Suppressor macrophage treated with lipopolysaccharide for 1 hour (primary cell): ENCODE results near the gene PPP6R2.
A peak's percentile ranks its signal among the peaks of the same experiment; 100 is the strongest.
"Not testable (repeated sequence)": the region's sequence is repeated elsewhere in the genome, so short reads cannot be mapped to it uniquely, and the experiment has no call there.

Experiments used
- DNase-seq, 3 donors: peaks; one replicate each; pipeline ENCODE4 v3.0.0-alpha.2; 2020 to 2022

Gene PPP6R2

GRCh38 chr22:50401907-50402306 lies 58.8 kb downstream of the PPP6R2 start:
- peak in 2 of 3 donors; percentile 26 to 32 for DNase-seq

- DNase-seq: peak; percentile 64 to 81 (median 66)
Observed at GRCh38 chr22:50403701-50404101, 60.6 kb downstream of the PPP6R2 start.

DNA sequence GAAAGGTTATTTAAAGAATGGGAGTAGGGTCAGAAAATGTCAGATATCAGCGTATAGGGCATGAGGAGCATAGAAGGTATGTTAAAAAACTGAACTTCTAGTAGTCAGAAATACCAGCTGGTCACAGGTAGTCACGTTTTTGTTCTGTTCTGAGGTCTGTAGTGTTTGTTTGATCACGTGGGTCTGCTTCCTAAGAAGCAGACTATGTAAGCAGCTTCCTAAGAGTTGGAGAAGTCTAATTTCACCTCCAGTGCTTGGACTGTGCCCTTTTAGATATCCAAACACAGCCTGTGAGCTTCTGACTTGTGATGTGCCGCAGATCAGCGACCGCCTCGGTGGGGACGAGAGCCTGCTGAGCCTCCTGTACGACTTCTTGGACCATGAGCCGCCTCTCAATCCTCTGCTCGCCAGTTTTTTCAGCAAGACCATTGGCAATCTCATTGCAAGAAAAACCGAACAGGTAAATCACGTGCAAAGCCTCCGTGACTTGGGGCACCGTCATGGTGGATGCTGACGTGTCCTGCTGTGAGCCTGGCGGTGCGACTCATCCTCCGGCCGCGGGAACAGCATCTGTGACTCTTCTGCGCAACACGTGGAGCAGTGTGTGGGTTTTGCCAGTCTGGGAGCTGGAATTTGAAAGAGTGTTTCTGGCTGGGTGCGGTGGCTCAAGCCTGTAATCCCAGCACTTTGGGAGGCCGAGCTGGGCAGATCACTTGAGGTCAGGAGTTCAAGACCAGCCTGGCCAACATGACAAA lies 63.5 kb downstream of the PPP6R2 start:
- no peak for DNase-seq

DNA sequence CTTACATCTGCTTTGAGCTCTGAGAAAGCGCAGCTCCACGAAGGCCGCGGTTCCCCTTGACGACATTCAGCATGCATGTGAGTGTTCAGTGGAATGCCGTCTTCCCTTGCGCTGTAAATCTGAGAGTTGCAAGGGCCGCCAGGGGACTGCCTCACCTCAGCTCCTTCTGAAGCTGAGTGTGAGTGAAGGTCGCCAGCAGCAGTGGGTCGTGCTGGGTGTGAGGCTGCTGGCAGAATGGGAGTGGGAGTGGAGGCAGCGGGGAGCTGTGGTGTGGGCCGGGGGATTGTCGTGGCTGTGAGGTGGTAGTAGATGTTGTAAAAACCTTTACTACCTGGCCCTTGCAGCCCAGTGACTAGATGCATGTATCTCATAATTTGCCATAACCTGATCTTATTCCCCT lies 65.2 kb downstream of the PPP6R2 start:
- DNase-seq: no peak

- DNase-seq: not testable (repeated sequence)
Observed at GRCh38 chr22:50408954-50409353, 65.8 kb downstream of the PPP6R2 start.

DNA sequence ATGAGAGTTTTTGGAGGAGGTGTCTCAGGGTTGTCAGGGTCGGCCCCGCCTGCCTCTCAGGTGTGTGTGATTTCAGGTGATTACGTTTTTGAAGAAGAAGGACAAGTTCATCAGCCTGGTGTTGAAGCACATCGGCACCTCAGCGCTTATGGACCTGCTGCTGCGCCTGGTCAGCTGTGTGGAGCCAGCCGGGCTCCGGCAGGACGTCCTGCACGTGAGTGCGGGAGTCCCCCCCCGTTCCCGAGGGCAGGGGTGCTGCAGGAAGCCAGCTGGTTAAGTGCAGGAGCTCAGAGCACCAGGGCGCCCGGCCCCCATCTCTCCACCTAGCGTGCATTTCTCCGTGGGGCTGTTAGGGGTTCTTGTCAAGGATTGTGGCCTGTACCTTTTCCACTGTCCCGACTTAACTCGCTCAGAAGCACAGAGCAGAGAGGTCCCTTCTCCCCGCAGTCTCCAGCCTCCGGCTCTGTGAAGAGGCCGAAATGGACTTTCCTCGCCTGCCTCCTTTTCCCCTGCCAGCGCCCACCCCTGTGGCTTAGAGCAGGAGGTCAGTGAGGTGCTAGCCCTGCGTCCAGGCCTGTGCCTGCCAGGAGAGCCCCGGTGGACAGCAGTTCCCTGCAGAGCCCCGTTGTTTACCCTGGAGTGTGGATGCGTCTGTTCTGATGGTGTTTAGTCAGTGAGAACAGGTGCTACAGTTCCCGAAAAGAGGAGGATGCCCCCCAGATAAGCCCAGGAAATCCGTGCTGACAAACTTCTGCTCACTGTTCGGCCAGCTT lies 71.5 kb downstream of the PPP6R2 start:
- no peak for DNase-seq

GRCh38 chr22:50415426-50415825 lies 72.3 kb downstream of the PPP6R2 start:
- no peak for DNase-seq

DNA sequence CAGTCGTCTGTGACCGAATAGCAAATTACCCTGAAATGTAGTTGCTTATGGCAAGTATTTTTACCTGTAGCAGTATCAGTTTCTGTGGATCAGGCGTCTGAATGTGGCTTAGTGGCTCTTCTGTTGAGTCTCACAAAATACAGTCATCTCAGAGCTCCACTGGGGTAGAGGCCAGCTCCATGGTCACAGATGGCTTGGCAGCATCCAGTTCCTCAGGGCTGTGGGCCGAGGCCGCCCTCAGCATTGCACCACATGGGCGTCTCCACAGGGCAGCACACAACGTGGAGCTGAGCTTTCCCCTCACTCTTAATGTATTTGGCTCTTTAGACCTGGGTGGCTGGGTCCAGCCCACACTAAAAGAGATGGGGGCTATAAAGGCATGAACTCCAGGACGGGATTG lies 73.9 kb downstream of the PPP6R2 start:
- no peak for DNase-seq

- DNase-seq: peak; percentile 42 to 70 (median 66)
Observed at GRCh38 chr22:50417411-50418210, 74.5 kb downstream of the PPP6R2 start.

- no peak for DNase-seq
Observed at GRCh38 chr22:50418624-50419023, 75.5 kb downstream of the PPP6R2 start.

GRCh38 chr22:50419116-50419515 lies 76.0 kb downstream of the PPP6R2 start:
- no peak for DNase-seq

DNA sequence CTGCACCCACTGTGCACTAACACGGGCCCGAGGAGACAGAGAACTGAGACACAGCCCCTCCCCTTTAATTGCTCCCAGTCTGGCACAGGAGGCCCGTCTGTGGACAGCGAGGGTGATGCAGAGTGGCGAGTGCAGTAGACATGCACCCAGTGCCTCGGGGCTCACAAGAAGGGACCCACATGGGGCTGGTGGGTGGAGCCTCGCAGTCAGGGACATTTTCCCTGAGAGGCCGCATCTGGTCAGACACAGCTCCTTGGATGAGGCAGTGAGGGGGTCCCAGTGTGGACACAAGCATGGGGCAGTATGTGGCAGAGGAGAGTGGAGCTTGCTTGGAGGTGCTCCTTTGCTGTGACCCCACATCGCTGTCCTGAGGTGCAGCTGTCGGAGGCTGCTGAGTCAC lies 76.9 kb downstream of the PPP6R2 start:
- DNase-seq: no peak

DNA sequence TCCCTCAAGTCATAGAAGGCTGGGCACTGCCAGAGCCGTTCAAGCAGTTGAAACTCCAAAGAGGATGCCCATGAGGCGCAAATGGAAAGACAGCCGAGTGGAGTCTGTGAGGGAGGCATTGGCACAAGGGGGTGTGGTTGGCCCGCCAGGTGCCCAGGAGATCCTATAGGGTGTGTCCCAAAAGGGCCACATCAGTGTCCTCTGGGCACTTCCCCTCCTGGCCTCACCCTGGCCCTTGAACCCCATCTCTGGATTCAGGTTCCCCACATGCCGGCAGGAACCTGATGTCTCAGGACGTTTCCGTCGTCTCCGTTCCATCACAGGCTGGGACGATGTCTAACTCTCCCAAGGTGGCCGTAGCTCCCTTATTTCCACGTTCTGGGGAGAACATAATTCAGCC lies 77.5 kb downstream of the PPP6R2 start:
- no peak for DNase-seq

GRCh38 chr22:50422046-50422445 lies 78.9 kb downstream of the PPP6R2 start:
- DNase-seq: no peak

DNA sequence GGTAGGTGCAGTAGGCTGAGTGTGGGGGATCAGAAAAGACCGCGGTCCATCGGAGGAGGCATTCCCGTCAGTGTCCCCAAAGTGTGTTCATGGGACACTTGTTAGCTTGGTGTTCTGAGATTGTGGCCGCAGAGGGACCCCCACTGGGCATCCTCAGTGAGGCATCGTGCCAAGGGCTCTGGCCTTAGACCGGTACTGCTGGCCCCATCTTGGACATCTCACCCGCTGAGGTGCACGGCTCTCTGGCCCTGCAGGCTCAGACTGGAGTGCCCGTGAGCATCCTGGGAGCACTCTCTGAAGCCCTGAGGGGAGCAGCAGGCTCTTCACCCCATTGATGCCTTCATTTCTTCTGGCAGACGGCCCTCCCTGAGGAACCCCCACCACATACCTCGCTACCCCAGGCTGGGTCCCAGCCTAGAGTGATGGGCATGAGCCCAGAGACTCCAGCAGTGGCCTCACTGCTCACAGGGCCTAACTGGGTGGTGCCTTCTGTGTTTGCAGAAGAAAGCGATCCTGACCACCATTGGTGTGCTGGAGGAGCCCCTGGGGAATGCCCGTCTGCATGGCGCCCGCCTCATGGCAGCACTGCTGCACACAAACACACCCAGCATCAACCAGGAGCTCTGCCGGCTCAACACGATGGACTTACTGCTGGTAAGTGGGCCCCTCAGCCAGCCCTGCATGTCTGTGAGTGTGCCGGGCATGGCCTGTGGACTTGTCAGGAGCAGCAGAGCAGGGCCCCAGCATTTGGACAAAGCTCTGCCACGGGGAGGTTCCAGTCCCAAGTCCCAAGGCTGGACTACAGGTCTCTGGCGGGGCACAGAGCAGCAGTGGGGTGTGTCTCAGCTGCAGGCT lies 80.1 kb downstream of the PPP6R2 start:
- no peak for DNase-seq

- DNase-seq: no peak
Observed at GRCh38 chr22:50423956-50424355, 80.8 kb downstream of the PPP6R2 start.

- DNase-seq: no peak
Observed at GRCh38 chr22:50425179-50425916, 82.2 kb downstream of the PPP6R2 start.

GRCh38 chr22:50432131-50432876 lies 89.2 kb downstream of the PPP6R2 start:
- no peak for DNase-seq

DNA sequence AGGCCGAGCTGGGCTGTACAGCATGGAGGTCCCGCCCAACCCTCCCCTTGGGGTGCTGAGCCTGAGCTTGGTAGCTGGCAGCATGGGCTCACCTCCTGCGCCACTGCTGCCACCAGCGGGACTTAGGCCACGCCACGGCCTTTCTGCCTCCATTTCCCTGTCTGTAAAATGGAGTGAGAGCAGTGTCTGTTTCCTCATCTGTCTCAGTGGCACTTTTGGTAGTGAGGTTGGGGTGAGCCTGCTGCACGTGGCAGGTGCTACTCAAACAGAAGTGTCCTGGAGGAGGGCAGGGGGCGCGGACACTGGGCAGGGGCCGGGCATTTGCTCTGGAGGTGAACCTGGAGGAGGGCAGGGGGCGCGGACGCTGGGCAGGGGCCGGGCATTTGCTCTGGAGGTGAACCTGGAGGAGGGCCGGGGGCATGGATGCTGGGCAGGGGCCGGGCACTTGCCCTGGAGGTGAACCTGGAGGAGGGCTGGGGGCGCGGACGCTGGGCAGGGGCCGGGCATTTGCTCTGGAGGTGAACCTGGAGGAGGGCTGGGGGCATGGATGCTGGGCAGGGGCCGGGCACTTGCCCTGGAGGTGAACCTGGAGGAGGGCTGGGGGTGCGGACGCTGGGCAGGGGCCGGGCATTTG lies 89.9 kb downstream of the PPP6R2 start:
- DNase-seq: not testable (repeated sequence)

DNA sequence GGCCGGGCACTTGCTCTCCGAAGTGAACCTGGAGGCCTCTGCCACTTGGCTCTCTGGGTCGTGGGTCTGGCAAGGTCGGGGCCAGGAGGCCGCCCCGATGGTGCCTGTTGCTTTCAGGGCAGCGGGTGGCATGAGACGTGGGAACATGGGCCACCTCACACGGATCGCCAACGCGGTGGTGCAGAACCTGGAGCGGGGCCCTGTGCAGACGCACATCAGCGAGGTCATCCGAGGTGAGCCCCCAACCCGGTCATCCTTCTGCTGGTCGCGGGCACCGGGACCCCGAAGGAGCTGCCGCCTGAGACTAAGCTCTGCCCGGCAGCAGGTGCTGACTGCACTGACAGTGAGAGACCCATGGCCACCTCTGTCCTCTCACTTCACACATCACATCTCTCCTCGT lies 91.7 kb downstream of the PPP6R2 start:
- no peak for DNase-seq
